Midbrain (tissue), 1 donor: ENCODE measurements around the gene HDDC2.
"Not testable (repeated sequence)": the region's sequence is repeated elsewhere in the genome, so short reads cannot be mapped to it uniquely, and the experiment has no call there.

Source experiments
- DNase-seq: peaks from one replicate; lab custom pipeline; 2025; lab: John Stamatoyannopoulos, UW

The HDDC2 gene

GRCh38 chr6:125306756-125307149, 5.0 kb upstream of the HDDC2 start:
- DNase-seq, result no peak

GRCh38 chr6:125304970-125305660, 3.3 kb upstream of the HDDC2 start:
- DNase-seq, result no peak

- no peak for DNase-seq
These were observed 1.7 kb upstream of the HDDC2 start for GRCh38 chr6:125303512-125303854.

GRCh38 chr6:125302840-125303511, 1.2 kb upstream of the HDDC2 start:
- no peak for DNase-seq

GRCh38 chr6:125300992-125301434, 754 bp downstream of the HDDC2 start:
- DNase-seq, result no peak

- DNase-seq, result no peak
These were observed 2.5 kb downstream of the HDDC2 start for GRCh38 chr6:125299257-125299656.

- no peak for DNase-seq
These were observed 5.3 kb downstream of the HDDC2 start for GRCh38 chr6:125296471-125296870.

GRCh38 chr6:125294925-125295324, 6.8 kb downstream of the HDDC2 start:
- DNase-seq, result no peak

GRCh38 chr6:125294036-125294435, 7.7 kb downstream of the HDDC2 start:
- no peak for DNase-seq

GRCh38 chr6:125293587-125293986, 8.2 kb downstream of the HDDC2 start:
- DNase-seq, result no peak

GRCh38 chr6:125287718-125288117, 14.0 kb downstream of the HDDC2 start:
- no peak for DNase-seq

GRCh38 chr6:125285936-125286335, 15.8 kb downstream of the HDDC2 start:
- no peak for DNase-seq

- DNase-seq, result no peak
These were observed 16.4 kb downstream of the HDDC2 start for GRCh38 chr6:125285353-125285752.

- not testable (repeated sequence) for DNase-seq
These were observed 19.3 kb downstream of the HDDC2 start for GRCh38 chr6:125282470-125282869.

GRCh38 chr6:125280370-125281035, 21.3 kb downstream of the HDDC2 start:
- not testable (repeated sequence) for DNase-seq

GRCh38 chr6:125279961-125280360, 21.8 kb downstream of the HDDC2 start:
- no peak for DNase-seq

- no peak for DNase-seq
These were observed 23.9 kb downstream of the HDDC2 start for GRCh38 chr6:125277838-125278237.

- no peak for DNase-seq
These were observed 26.0 kb downstream of the HDDC2 start for GRCh38 chr6:125275779-125276178.

GRCh38 chr6:125274935-125275334, 26.8 kb downstream of the HDDC2 start:
- no peak for DNase-seq

GRCh38 chr6:125273965-125274364, 27.8 kb downstream of the HDDC2 start:
- DNase-seq, result no peak

- DNase-seq, result no peak
These were observed 28.5 kb downstream of the HDDC2 start for GRCh38 chr6:125273251-125273650.

- DNase-seq, result no peak
These were observed 30.1 kb downstream of the HDDC2 start for GRCh38 chr6:125271486-125272159.

GRCh38 chr6:125270380-125270779, 31.4 kb downstream of the HDDC2 start:
- DNase-seq, result no peak
